Uterus (tissue), 2 donors: ENCODE data around the gene NEAT1.

ENCODE experiments used
- POLR2A ChIP-seq, 2 donors: fragments of 450-650 bp; IDR thresholded peaks; one replicate each; pipeline ENCODE4 v1.6.1; 2016; ENCODE audit warnings: antibody characterized with exemption in 2 of 2, mild to moderate bottlenecking in 1 of 2, moderate library complexity in 1 of 2
- TF ChIP-seq, protein P1 (sequence below), 4 experiments: fragments of 200-600 bp in 2 of 4; fragments of 450-650 bp in 2 of 4; sonication (generic) in 2 of 4; IDR thresholded peaks; one replicate each; pipeline ENCODE4 v1.5.1; 2016 to 2019; ENCODE audit warnings: antibody characterized with exemption in 4 of 4, mild to moderate bottlenecking in 2 of 4, moderate library complexity in 1 of 4

DNA sequence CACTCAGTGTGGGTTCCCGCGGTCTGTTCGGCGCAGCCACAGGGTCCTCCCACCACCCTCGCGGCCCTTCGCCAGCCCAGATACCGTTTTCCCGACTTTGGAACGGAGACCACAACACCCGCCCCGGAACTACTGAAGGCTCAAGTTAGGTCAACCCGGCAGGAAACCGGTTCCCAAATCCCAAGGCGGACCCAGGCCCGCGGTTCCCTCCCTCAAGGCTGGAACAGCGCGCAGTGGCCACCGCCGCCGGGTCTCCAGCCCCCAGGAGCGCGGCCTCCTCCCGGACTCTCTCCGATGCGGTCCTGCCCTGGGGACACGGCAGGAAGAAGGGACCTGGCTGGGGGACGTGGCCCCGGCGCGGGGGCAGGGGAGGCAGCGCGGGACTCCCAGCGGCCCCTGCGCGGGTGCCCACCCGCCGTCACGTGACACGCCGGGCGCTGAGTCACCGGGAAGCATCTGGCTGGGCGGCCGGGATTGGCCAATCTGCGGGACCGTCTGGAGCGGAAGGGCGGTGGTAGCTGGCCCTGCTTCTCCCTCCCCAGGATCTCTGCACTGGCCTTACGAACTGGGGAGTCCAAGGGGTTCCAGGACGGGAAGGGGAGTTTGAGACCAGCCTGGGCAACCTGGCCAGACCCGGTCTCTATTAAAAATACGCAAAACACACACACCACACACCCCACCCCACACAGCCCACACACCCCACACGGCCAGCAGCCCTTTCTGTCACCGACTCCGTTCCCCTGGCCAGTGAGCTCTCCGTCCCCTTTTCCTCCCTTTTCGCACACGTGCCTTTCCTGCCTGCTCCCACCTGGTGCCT is 54.8 kb downstream of the NEAT1 start:
- TF ChIP-seq POLR2A (IDR thresholded peaks at IDR 0.05), result peak; percentile 96 to 100
- TF ChIP-seq, protein P1, sequence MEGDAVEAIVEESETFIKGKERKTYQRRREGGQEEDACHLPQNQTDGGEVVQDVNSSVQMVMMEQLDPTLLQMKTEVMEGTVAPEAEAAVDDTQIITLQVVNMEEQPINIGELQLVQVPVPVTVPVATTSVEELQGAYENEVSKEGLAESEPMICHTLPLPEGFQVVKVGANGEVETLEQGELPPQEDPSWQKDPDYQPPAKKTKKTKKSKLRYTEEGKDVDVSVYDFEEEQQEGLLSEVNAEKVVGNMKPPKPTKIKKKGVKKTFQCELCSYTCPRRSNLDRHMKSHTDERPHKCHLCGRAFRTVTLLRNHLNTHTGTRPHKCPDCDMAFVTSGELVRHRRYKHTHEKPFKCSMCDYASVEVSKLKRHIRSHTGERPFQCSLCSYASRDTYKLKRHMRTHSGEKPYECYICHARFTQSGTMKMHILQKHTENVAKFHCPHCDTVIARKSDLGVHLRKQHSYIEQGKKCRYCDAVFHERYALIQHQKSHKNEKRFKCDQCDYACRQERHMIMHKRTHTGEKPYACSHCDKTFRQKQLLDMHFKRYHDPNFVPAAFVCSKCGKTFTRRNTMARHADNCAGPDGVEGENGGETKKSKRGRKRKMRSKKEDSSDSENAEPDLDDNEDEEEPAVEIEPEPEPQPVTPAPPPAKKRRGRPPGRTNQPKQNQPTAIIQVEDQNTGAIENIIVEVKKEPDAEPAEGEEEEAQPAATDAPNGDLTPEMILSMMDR (IDR thresholded peaks at IDR 0.05), result peak in 1 of 4 experiments; percentile 14
